Measurements from ENCODE around the gene GFRA4.

GFRA4 gene

DNA sequence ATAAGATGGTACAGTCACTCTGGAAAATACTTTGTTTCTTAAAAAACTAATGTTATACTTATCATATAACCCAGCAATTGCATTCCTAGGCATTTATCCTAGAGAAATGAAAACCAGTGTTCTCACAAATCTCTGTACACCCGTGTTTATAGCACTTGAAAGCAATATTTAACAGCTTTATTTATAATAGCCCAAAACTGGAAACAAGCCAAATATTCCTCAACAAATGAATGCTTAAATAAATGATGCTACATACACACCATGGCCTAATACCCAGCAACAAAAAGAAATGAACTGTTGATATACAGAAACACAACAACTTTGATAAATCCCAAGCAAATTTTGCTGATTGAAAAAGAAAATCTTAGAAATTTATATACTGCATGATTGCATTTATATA lies 51.3 kb downstream of the GFRA4 start:
- Histone ChIP-seq H3K27ac (no peak overlapping the region), H3K27me3 (ENCODE audit: insufficient read depth, low read depth, severe bottlenecking) (no peaks in the 10 kb centered on the region), H3K36me3 (no peaks in the 10 kb centered on the region), H3K9me3 (ENCODE audit: severe bottlenecking) (no peaks in the 10 kb centered on the region), H3K4me3 (ENCODE audit: low read depth, low read length) (no peak overlapping the region)
- no peak for DNase-seq
- no peak for TF ChIP-seq CTCF (IDR thresholded peaks at IDR 0.05; ENCODE audit: low read depth, low read length)
